Measurements from ENCODE around the gene GGTLC2. TPM values are rescaled to one million over a fixed set of nuclear protein-coding genes. Genes with fewer than 3 reads are reported as not detected.

GGTLC2 gene
- polyA plus RNA-seq, 1 donor from 2014 or later: not detected

DNA sequence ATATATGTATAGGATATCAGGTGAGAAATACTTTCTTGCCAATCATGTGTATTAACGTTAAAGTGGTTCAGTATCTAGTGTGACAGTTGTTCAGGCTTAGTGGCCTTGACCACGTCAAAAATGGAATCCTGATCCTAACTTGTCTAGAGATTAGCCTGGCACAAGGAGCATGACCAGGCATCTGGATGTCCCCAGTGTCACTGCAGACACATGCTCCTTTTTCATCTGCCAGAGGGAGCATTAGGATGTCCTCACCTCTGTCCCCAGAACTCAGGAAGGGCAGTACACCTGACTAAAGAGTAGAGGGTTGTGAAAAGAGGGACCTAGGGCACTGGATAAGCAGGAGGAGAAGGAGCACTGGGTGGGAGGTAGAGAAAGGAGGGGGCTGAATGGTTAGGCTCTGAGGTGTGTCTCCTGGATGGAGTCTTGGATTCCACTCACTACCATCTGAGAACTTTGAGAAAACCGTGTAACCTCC, 40.9 kb upstream of the GGTLC2 start:
- H3K4me2 ChIP-seq (ENCODE audit: low read length): no peak overlapping the region
- no peak overlapping the region for H3K4me3 ChIP-seq (ENCODE audit: low read length)
- no peak overlapping the region for H3K27ac ChIP-seq (ENCODE audit: low read length)
- H3K27me3 ChIP-seq (ENCODE audit: insufficient read depth, low read depth, low read length): no peaks in the 10 kb centered on the region
- no peaks in the 10 kb centered on the region for H3F3A ChIP-seq (ENCODE audit: insufficient read depth, low read length, poor library complexity, severe bottlenecking)
- no peak overlapping the region for H2AFZ ChIP-seq (ENCODE audit: low read depth, low read length)
- no peak for TF ChIP-seq RAD21 (conservative IDR thresholded peaks at IDR 0.05)
- TF ChIP-seq, protein P1, sequence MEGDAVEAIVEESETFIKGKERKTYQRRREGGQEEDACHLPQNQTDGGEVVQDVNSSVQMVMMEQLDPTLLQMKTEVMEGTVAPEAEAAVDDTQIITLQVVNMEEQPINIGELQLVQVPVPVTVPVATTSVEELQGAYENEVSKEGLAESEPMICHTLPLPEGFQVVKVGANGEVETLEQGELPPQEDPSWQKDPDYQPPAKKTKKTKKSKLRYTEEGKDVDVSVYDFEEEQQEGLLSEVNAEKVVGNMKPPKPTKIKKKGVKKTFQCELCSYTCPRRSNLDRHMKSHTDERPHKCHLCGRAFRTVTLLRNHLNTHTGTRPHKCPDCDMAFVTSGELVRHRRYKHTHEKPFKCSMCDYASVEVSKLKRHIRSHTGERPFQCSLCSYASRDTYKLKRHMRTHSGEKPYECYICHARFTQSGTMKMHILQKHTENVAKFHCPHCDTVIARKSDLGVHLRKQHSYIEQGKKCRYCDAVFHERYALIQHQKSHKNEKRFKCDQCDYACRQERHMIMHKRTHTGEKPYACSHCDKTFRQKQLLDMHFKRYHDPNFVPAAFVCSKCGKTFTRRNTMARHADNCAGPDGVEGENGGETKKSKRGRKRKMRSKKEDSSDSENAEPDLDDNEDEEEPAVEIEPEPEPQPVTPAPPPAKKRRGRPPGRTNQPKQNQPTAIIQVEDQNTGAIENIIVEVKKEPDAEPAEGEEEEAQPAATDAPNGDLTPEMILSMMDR (IDR thresholded peaks at IDR 0.05; ENCODE audit: poor library complexity, severe bottlenecking): no peak
- TF ChIP-seq EP300 (conservative IDR thresholded peaks at IDR 0.05; ENCODE audit: poor library complexity, severe bottlenecking): no peak
- TF ChIP-seq SMC3 (conservative IDR thresholded peaks at IDR 0.05; ENCODE audit: poor library complexity): no peak
- TF ChIP-seq, protein P2, sequence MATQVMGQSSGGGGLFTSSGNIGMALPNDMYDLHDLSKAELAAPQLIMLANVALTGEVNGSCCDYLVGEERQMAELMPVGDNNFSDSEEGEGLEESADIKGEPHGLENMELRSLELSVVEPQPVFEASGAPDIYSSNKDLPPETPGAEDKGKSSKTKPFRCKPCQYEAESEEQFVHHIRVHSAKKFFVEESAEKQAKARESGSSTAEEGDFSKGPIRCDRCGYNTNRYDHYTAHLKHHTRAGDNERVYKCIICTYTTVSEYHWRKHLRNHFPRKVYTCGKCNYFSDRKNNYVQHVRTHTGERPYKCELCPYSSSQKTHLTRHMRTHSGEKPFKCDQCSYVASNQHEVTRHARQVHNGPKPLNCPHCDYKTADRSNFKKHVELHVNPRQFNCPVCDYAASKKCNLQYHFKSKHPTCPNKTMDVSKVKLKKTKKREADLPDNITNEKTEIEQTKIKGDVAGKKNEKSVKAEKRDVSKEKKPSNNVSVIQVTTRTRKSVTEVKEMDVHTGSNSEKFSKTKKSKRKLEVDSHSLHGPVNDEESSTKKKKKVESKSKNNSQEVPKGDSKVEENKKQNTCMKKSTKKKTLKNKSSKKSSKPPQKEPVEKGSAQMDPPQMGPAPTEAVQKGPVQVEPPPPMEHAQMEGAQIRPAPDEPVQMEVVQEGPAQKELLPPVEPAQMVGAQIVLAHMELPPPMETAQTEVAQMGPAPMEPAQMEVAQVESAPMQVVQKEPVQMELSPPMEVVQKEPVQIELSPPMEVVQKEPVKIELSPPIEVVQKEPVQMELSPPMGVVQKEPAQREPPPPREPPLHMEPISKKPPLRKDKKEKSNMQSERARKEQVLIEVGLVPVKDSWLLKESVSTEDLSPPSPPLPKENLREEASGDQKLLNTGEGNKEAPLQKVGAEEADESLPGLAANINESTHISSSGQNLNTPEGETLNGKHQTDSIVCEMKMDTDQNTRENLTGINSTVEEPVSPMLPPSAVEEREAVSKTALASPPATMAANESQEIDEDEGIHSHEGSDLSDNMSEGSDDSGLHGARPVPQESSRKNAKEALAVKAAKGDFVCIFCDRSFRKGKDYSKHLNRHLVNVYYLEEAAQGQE (IDR thresholded peaks at IDR 0.05; ENCODE audit: borderline replicate concordance): no peak
- no peak for TF ChIP-seq POLR2AphosphoS5 (IDR thresholded peaks at IDR 0.05)
- TF ChIP-seq TAF1 (IDR thresholded peaks at IDR 0.05; ENCODE audit: low read depth): no peak
- TF ChIP-seq EZH2 (IDR thresholded peaks at IDR 0.05; ENCODE audit: borderline replicate concordance, insufficient read depth, low read length, poor library complexity, severe bottlenecking): no peak
- TF ChIP-seq MXI1 (conservative IDR thresholded peaks at IDR 0.05; ENCODE audit: poor library complexity, severe bottlenecking): no peak
- no peaks in the 10 kb centered on the region for H4K20me1 ChIP-seq (ENCODE audit: insufficient read depth)
- no peaks in the 10 kb centered on the region for H3K9me2 ChIP-seq (ENCODE audit: insufficient read depth, low read length)
- H3K9ac ChIP-seq (ENCODE audit: low read length): no peak overlapping the region
- no peaks in the 10 kb centered on the region for H3K79me2 ChIP-seq (replicated peaks; ENCODE audit: insufficient read depth, low read length)
- H3K36me3 ChIP-seq (ENCODE audit: insufficient read depth, low read length): no peaks in the 10 kb centered on the region
- no peaks in the 10 kb centered on the region for H3K9me3 ChIP-seq (ENCODE audit: low read length)

DNA sequence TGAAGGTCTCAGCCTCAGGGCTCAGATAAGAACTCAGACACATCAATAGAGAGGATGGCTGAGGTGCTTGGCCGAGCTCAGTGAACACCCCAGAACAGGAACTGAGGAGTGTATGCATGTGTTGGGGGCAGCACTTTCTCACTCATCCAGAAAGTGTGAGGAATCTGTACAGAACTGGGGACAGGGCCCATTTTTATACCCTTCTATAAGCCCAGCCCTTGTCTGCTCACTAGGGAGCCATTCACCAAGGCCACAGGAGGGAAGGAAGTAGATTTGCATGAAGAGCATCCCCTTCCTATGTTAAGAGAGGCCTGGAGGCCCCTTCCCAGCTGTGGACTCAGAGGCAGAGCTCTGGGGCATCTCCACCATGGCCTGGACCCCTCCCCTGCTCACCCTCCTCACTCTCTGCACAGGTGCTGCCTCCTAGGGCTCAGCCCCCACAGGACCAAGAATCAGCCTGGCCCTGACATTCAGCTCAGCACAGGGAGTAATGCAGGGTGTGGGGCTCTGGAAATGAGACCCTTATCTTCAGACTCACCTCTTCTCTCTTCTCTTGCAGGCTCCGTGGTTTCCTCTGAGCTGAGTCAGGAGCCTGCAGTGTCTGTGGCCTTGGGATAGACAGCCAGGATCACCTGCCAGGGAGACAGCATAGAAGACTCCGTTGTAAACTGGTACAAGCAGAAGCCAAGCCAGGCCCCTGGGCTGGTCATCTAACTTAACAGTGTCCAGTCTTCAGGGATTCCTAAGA, 39.9 kb upstream of the GGTLC2 start:
- H4K20me1 ChIP-seq (ENCODE audit: insufficient read depth): no peaks in the 10 kb centered on the region
- H3K79me2 ChIP-seq (replicated peaks; ENCODE audit: insufficient read depth, low read length): no peaks in the 10 kb centered on the region
- H3K4me3 ChIP-seq (ENCODE audit: low read length): no peak overlapping the region
- no peaks in the 10 kb centered on the region for H3K9me3 ChIP-seq (ENCODE audit: low read length)
- no peak overlapping the region for H3K9ac ChIP-seq (ENCODE audit: low read length)
- TF ChIP-seq RAD21 (conservative IDR thresholded peaks at IDR 0.05) (no peak), MXI1 (conservative IDR thresholded peaks at IDR 0.05; ENCODE audit: poor library complexity, severe bottlenecking) (no peak), POLR2AphosphoS5 (IDR thresholded peaks at IDR 0.05) (no peak)
- TF ChIP-seq, protein P1 (IDR thresholded peaks at IDR 0.05; ENCODE audit: poor library complexity, severe bottlenecking): no peak
- TF ChIP-seq, protein P2 (IDR thresholded peaks at IDR 0.05; ENCODE audit: borderline replicate concordance): no peak
- H2AFZ ChIP-seq (ENCODE audit: low read depth, low read length): no peak overlapping the region
- H3F3A ChIP-seq (ENCODE audit: insufficient read depth, low read length, poor library complexity, severe bottlenecking): no peaks in the 10 kb centered on the region
- no peak overlapping the region for H3K4me2 ChIP-seq (ENCODE audit: low read length)
- no peak overlapping the region for H3K27ac ChIP-seq (ENCODE audit: low read length)
- H3K36me3 ChIP-seq (ENCODE audit: insufficient read depth, low read length): no peaks in the 10 kb centered on the region
- no peaks in the 10 kb centered on the region for H3K27me3 ChIP-seq (ENCODE audit: insufficient read depth, low read depth, low read length)
- no peaks in the 10 kb centered on the region for H3K9me2 ChIP-seq (ENCODE audit: insufficient read depth, low read length)

All from neural cell (in vitro differentiated cells).